IMR-90 (cell line): Measurements from ENCODE around the gene TOX3. TPM values are rescaled to one million over a fixed set of nuclear protein-coding genes. Genes with fewer than 3 reads are reported as not detected.

ENCODE experiments used
- ATAC-seq: fragments of 200-7000 bp; cut with Tn5 transposase; 2 replicates; pipeline ENCODE4 v1.9.1; 2020; ENCODE audit warnings: low read depth, mild to moderate bottlenecking, moderate library complexity
- BruUV-seq: library from RNA; stranded (reverse); fragments of 400-500 nt; replicated peaks from 2 replicates; lab custom pipeline; 2021; lab: Mats Ljungman, UMichigan
- CTCF ChIA-PET: fragments of 300-600 bp; formaldehyde crosslinking; extraction: SDS; loops from one replicate; lab custom pipeline; 2021; ENCODE audit warnings: antibody characterized with exemption; lab: Yijun Ruan, JAX
- POLR2A ChIA-PET: fragments of 300-600 bp; sonication (Branson Sonifier 250); formaldehyde crosslinking; loops from one replicate; lab custom pipeline; 2022; ENCODE audit warnings: antibody characterized with exemption; ENCODE audit not compliant: unreplicated experiment; lab: Charles Lee
- DNase-seq: peaks from one replicate; pipeline ENCODE4 v3.0.0; 2013
- H2AFZ ChIP-seq: replicated peaks from 2 replicates; pipeline ENCODE3; 2013; ENCODE audit warnings: low read length, mild to moderate bottlenecking; ENCODE audit not compliant: poor library complexity
- H2AK5ac ChIP-seq: 2 replicates; pipeline ENCODE4 v1.6.1; 2013; ENCODE audit warnings: low read depth, low read length, inconsistent platforms
- H2AK9ac ChIP-seq: replicated peaks from 2 replicates; pipeline ENCODE3; 2013; ENCODE audit warnings: mild to moderate bottlenecking, low read depth, low read length, moderate library complexity; ENCODE audit not compliant: poor library complexity
- H2BK120ac ChIP-seq: 2 replicates; pipeline ENCODE4 v1.6.1; 2013; ENCODE audit warnings: low read depth, low read length, inconsistent platforms
- H2BK15ac ChIP-seq: 3 replicates; pipeline ENCODE4 v1.6.1; 2013; ENCODE audit warnings: low read depth, low read length, inconsistent platforms
- H2BK20ac ChIP-seq: 2 replicates; pipeline ENCODE4 v1.6.1; 2013; ENCODE audit warnings: low read depth, mild to moderate bottlenecking, inconsistent platforms, low read length, moderate library complexity
- H2BK5ac ChIP-seq: 2 replicates; pipeline ENCODE4 v1.6.1; 2013; ENCODE audit warnings: mild to moderate bottlenecking, low read depth, low read length, inconsistent platforms; ENCODE audit not compliant: poor library complexity, severe bottlenecking
- H3K14ac ChIP-seq: replicated peaks from 2 replicates; pipeline ENCODE4 v1.6.1; 2013; ENCODE audit warnings: low read depth, low read length, inconsistent platforms
- H3K18ac ChIP-seq: 2 replicates; pipeline ENCODE4 v1.6.1; 2013; ENCODE audit warnings: low read depth, low read length, control low read depth
- H3K23ac ChIP-seq: 2 replicates; pipeline ENCODE4 v1.6.1; 2013; ENCODE audit warnings: low read depth, low read length, inconsistent platforms
- H3K27ac ChIP-seq: 2 replicates; pipeline ENCODE4 v1.5.1; 2013; ENCODE audit warnings: mild to moderate bottlenecking, control low read depth, low read length; ENCODE audit not compliant: insufficient read depth
- H3K27me3 ChIP-seq: 2 replicates; pipeline ENCODE4 v1.6.1; 2013; ENCODE audit warnings: low read length; ENCODE audit not compliant: control insufficient read depth, insufficient read depth
- H3K36me3 ChIP-seq: 2 replicates; pipeline ENCODE4 v1.6.1; 2013; ENCODE audit warnings: low read length, mixed read lengths; ENCODE audit not compliant: control insufficient read depth, insufficient read depth
- H3K4ac ChIP-seq: 2 replicates; pipeline ENCODE4 v1.6.1; 2013; ENCODE audit warnings: low read depth, low read length, inconsistent platforms
- H3K4me1 ChIP-seq: 2 replicates; pipeline ENCODE4 v1.6.1; 2013; ENCODE audit warnings: low read length, mixed read lengths; ENCODE audit not compliant: control insufficient read depth, insufficient read depth
- H3K4me2 ChIP-seq: 2 replicates; pipeline ENCODE4 v1.6.1; 2013; ENCODE audit warnings: low read depth, mild to moderate bottlenecking, control low read depth, low read length, moderate library complexity
- H3K4me3 ChIP-seq: 2 replicates; pipeline ENCODE4 v1.5.1; 2013; ENCODE audit warnings: low read depth, mild to moderate bottlenecking, control low read depth, low read length, moderate library complexity; ENCODE audit not compliant: insufficient read depth
- H3K56ac ChIP-seq: 2 replicates; pipeline ENCODE4 v1.6.1; 2013; ENCODE audit warnings: low read length, inconsistent platforms; ENCODE audit not compliant: insufficient read depth; ENCODE audit errors: extremely low read depth
- H3K79me1 ChIP-seq, 2 experiments: 2 replicates each; pipeline ENCODE4 v1.6.1; 2013; ENCODE audit warnings: low read length in 2 of 2, inconsistent platforms in 1 of 2, low read depth in 1 of 2
- H3K9ac ChIP-seq: 2 replicates; pipeline ENCODE4 v1.6.1; 2013; ENCODE audit warnings: low read depth, low read length, control low read depth
- H3K9me1 ChIP-seq: 2 replicates; pipeline ENCODE4 v1.6.1; 2013; ENCODE audit warnings: low read length, inconsistent platforms; ENCODE audit not compliant: insufficient read depth
- H3K9me3 ChIP-seq: 2 replicates; pipeline ENCODE4 v1.6.1; 2013; ENCODE audit warnings: low read length; ENCODE audit not compliant: control insufficient read depth, insufficient read depth
- H4K20me1 ChIP-seq: 2 replicates; pipeline ENCODE4 v1.6.1; 2013; ENCODE audit warnings: low read length, inconsistent platforms; ENCODE audit not compliant: insufficient read depth
- H4K5ac ChIP-seq: 2 replicates; pipeline ENCODE4 v1.6.1; 2013; ENCODE audit warnings: mild to moderate bottlenecking, low read depth, low read length, control low read depth
- H4K8ac ChIP-seq, 2 experiments: 2 replicates each; pipeline ENCODE4 v1.6.1; 2013; ENCODE audit warnings: low read depth in 2 of 2, low read length in 2 of 2, control low read depth in 1 of 2, inconsistent platforms in 1 of 2
- H4K91ac ChIP-seq: 2 replicates; pipeline ENCODE4 v1.6.1; 2013; ENCODE audit warnings: low read depth, low read length, inconsistent platforms; ENCODE audit not compliant: insufficient read depth
- BHLHE40 ChIP-seq: fragments of 150-350 bp; IDR thresholded peaks from 2 replicates; pipeline ENCODE4 v1.6.1; 2016; ENCODE audit warnings: mild to moderate bottlenecking, low read depth, low read length
- CHD1 ChIP-seq: IDR thresholded peaks from 2 replicates; pipeline ENCODE4 v1.6.1; 2012; ENCODE audit warnings: low read depth, low read length, improper control_type of control experiment
- FOS ChIP-seq: fragments of 150-350 bp; IDR thresholded peaks from 2 replicates; pipeline ENCODE4 v1.6.1; 2016; ENCODE audit warnings: low read depth, low read length
- MAFK ChIP-seq: IDR thresholded peaks from 2 replicates; pipeline ENCODE4 v1.6.1; 2012; ENCODE audit warnings: low read depth, low read length, improper control_type of control experiment
- MAZ ChIP-seq: IDR thresholded peaks from 2 replicates; pipeline ENCODE4 v1.6.1; 2012; ENCODE audit warnings: low read depth, mild to moderate bottlenecking, low read length, improper control_type of control experiment, moderate library complexity, borderline replicate concordance
- MXI1 ChIP-seq: IDR thresholded peaks from 2 replicates; pipeline ENCODE4 v1.6.1; 2012; ENCODE audit warnings: low read depth, mild to moderate bottlenecking, low read length, moderate library complexity, borderline replicate concordance
- NFE2L2 ChIP-seq: fragments of 150-350 bp; IDR thresholded peaks from 2 replicates; pipeline ENCODE4 v1.6.1; 2016; ENCODE audit warnings: low read depth, mild to moderate bottlenecking, low read length
- POLR2A ChIP-seq: IDR thresholded peaks from 2 replicates; pipeline ENCODE4 v1.6.1; 2012; ENCODE audit warnings: mild to moderate bottlenecking, low read depth, low read length
- RAD21 ChIP-seq: IDR thresholded peaks from 2 replicates; pipeline ENCODE4 v1.6.1; 2012; ENCODE audit warnings: low read length, improper control_type of control experiment
- RCOR1 ChIP-seq: IDR thresholded peaks from 2 replicates; pipeline ENCODE4 v1.6.1; 2012; ENCODE audit warnings: mild to moderate bottlenecking, low read length, improper control_type of control experiment; ENCODE audit not compliant: insufficient replicate concordance
- RFX5 ChIP-seq: IDR thresholded peaks from 2 replicates; pipeline ENCODE4 v1.8.0; 2012; ENCODE audit warnings: low read depth, mild to moderate bottlenecking, low read length, moderate library complexity
- SMC3 ChIP-seq: fragments of 150-350 bp; IDR thresholded peaks from 2 replicates; pipeline ENCODE4 v1.6.1; 2016; ENCODE audit warnings: low read depth, mild to moderate bottlenecking, antibody characterized with exemption, low read length, moderate library complexity
- WGBS, 2 experiments: methylation state at CpG; one replicate each; pipeline versions ENCODE4 v1.1.5 to v1.1.7; 2013; ENCODE audit warnings: missing lambda C conversion rate in 2 of 2; ENCODE audit not compliant: insufficient read length in 1 of 2; ENCODE audit errors: extremely low coverage in 2 of 2; 5-methylcytosine and 5-hydroxymethylcytosine counted together
- dilution Hi-C: fragments of 300-500 bp; cut with HindIII; formaldehyde crosslinking; loops from one replicate; pipeline ENCODE4 v1.14.3; 2018; ENCODE audit warnings: low sequenced_read_pairs; ENCODE audit not compliant: unreplicated experiment
- in situ Hi-C: fragments of 300-500 bp; cut with MboI; formaldehyde crosslinking; loops from 3 replicates; pipeline ENCODE4 v1.14.3; 2019; ENCODE audit warnings: low sequenced_read_pairs, inconsistent platforms, mixed read lengths
- intact Hi-C: fragments of 100-400 bp; cut with micrococcal nuclease; formaldehyde crosslinking; loops from 2 replicates; pipeline ENCODE4 v1.10.0; 2022
- polyA plus RNA-seq, 3 experiments: library from polyadenylated mRNA; depleted of rRNA; stranded (reverse); fragments of >200 nt; gene quantifications; 2 replicates each; pipeline ENCODE4 v1.2.3, GENCODE V29; 2012; ENCODE audit warnings: low replicate concordance in 1 of 3
- total RNA-seq: library from RNA; depleted of rRNA; stranded (reverse); fragments of >200 nt; gene quantifications from 2 replicates; pipeline ENCODE4 v1.2.3, GENCODE V29; 2012
- TF ChIP-seq, protein P1 (sequence below): conservative IDR thresholded peaks from 2 replicates; pipeline ENCODE4 v1.5.1; 2012; ENCODE audit warnings: mild to moderate bottlenecking, low read depth, low read length, improper control_type of control experiment
- TF ChIP-seq, protein P2 (sequence below): fragments of 150-350 bp; IDR thresholded peaks from 2 replicates; pipeline ENCODE4 v1.6.1; 2016; ENCODE audit warnings: low read depth, mild to moderate bottlenecking, low read length, moderate library complexity, borderline replicate concordance
- TF ChIP-seq, protein P3 (sequence below): fragments of 150-350 bp; IDR thresholded peaks from 2 replicates; pipeline ENCODE4 v1.6.1; 2017; ENCODE audit warnings: mild to moderate bottlenecking, antibody characterized with exemption, low read length, low read depth

The TOX3 gene
- total and polyA plus RNA-seq, 2 of the 4 experiments (the other 2 are of a cell fraction) = not detected

DNA sequence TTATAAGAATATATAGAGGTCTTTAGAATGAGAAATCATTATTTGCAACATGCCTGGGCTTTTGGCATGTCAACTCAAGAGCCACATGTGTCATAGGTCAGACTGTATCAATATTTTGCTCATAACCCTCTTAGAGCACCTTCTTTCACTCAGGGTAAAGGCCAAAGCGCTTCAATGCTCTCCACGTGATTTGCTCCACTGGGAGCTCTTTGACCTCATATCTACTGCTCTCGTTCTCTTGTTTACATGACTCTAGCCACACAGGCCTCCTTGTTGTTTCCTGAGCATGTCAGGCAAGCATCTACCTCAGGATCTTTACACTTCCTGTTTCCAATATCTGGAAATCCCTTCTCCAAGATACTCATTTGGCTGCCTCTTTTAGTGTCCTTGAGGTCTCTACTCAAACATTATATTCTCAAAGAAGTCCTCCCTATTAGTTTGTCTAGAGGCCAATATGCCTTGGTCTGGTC, 148.4 kb downstream of the TOX3 start:
- WGBS, 2 experiments = 21% methylated on average over 3 of the region's 3 CpGs; no CpG with 5 or more reads in 1 of the 2 experiments
- in situ Hi-C loops = no loop called here
- Histone ChIP-seq H3K14ac (no peak overlapping the region), H2BK15ac (no peak overlapping the region), H3K27me3 (no peaks in the 10 kb centered on the region), H2AK9ac (no peak overlapping the region), H2BK120ac (no peak overlapping the region), H3K4me1 (no peaks in the 10 kb centered on the region), H3K4me2 (no peak overlapping the region), H2AK5ac (no peak overlapping the region), H4K5ac (no peak overlapping the region), H3K79me1 (no peaks in the 10 kb centered on the region), H4K8ac (no peak overlapping the region), H3K4me3 (no peak overlapping the region), H2BK20ac (no peak overlapping the region), H3K56ac (no peak overlapping the region), H3K23ac (no peak overlapping the region), H3K27ac (no peak overlapping the region), H3K9me1 (no peaks in the 10 kb centered on the region), H3K9me3 (peaks cover 4% of the 10 kb centered on the region; the same call in 1 of the 2 replicates), H3K18ac (no peak overlapping the region), H4K20me1 (no peaks in the 10 kb centered on the region), H3K36me3 (no peaks in the 10 kb centered on the region), H2AFZ (no peak overlapping the region), H2BK5ac (no peak overlapping the region), H3K9ac (no peak overlapping the region), H4K91ac (no peak overlapping the region), H3K4ac (no peak overlapping the region)
- TF ChIP-seq, protein P1, sequence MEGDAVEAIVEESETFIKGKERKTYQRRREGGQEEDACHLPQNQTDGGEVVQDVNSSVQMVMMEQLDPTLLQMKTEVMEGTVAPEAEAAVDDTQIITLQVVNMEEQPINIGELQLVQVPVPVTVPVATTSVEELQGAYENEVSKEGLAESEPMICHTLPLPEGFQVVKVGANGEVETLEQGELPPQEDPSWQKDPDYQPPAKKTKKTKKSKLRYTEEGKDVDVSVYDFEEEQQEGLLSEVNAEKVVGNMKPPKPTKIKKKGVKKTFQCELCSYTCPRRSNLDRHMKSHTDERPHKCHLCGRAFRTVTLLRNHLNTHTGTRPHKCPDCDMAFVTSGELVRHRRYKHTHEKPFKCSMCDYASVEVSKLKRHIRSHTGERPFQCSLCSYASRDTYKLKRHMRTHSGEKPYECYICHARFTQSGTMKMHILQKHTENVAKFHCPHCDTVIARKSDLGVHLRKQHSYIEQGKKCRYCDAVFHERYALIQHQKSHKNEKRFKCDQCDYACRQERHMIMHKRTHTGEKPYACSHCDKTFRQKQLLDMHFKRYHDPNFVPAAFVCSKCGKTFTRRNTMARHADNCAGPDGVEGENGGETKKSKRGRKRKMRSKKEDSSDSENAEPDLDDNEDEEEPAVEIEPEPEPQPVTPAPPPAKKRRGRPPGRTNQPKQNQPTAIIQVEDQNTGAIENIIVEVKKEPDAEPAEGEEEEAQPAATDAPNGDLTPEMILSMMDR = no peak
- TF ChIP-seq, protein P2, sequence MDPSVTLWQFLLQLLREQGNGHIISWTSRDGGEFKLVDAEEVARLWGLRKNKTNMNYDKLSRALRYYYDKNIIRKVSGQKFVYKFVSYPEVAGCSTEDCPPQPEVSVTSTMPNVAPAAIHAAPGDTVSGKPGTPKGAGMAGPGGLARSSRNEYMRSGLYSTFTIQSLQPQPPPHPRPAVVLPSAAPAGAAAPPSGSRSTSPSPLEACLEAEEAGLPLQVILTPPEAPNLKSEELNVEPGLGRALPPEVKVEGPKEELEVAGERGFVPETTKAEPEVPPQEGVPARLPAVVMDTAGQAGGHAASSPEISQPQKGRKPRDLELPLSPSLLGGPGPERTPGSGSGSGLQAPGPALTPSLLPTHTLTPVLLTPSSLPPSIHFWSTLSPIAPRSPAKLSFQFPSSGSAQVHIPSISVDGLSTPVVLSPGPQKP = no peak
- no peak for TF ChIP-seq SMC3
- TF ChIP-seq RCOR1 = no peak
- no peak for TF ChIP-seq POLR2A
- no peak for TF ChIP-seq MXI1
- no peak for TF ChIP-seq BHLHE40
- TF ChIP-seq MAFK = no peak
- TF ChIP-seq FOS = no peak
- TF ChIP-seq RAD21 = no peak
- TF ChIP-seq, protein P3, sequence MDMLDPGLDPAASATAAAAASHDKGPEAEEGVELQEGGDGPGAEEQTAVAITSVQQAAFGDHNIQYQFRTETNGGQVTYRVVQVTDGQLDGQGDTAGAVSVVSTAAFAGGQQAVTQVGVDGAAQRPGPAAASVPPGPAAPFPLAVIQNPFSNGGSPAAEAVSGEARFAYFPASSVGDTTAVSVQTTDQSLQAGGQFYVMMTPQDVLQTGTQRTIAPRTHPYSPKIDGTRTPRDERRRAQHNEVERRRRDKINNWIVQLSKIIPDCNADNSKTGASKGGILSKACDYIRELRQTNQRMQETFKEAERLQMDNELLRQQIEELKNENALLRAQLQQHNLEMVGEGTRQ = no peak
- no peak for TF ChIP-seq CHD1
- no peak for TF ChIP-seq RFX5
- no peak for TF ChIP-seq MAZ
- no peak for TF ChIP-seq NFE2L2
- ChIA-PET POLR2A (no interaction called here), CTCF (no interaction called here)
- intact Hi-C loops = no loop called here
- no TSS peak for BruUV-seq
- DNase-seq = no peak
- dilution Hi-C loops = no loop called here
- ATAC-seq = no peak
